SIG-M5 (cell line): ENCODE results near the gene DBR1.

Source experiments
- DNase-seq: peaks from one replicate; lab custom pipeline; 2025; lab: John Stamatoyannopoulos, UW

Gene DBR1

DNA sequence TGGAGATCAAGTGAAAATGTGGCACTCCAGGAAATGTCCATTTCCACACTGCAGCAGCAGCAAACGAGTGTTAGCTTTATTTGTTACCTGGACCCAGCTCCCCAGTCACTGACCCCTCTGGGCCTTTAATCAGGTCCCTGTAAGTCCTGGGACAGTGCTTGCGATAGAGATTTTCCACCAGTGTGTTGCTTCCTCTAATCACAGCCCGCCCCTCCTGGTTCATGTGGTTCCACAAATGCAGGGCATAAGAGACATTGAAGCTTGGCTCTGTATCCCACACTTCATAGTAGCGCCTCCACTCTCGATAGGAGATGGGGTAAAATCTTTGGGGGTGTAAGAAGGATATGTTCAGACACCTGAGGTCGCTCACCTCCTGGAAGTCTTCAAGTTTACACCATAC, 50.5 kb downstream of the DBR1 start:
- no peak for DNase-seq

DNA sequence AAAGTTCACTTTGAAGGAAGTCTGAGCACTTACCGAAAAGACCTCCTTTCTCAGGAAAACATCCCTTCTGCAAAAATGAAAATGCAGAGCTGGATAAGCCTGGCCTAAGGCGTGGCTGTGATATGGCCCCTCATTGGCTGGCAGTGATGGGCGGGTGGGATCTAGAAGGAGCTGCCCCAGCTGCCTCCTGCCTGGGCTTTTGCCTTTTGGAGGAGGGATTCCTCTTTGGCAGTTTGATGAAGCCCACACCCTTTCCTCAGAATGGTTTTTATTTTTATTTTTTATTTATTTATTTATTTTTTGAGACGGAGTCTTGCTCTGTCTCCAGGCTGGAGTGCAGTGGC, 55.3 kb downstream of the DBR1 start:
- no peak for DNase-seq

DNA sequence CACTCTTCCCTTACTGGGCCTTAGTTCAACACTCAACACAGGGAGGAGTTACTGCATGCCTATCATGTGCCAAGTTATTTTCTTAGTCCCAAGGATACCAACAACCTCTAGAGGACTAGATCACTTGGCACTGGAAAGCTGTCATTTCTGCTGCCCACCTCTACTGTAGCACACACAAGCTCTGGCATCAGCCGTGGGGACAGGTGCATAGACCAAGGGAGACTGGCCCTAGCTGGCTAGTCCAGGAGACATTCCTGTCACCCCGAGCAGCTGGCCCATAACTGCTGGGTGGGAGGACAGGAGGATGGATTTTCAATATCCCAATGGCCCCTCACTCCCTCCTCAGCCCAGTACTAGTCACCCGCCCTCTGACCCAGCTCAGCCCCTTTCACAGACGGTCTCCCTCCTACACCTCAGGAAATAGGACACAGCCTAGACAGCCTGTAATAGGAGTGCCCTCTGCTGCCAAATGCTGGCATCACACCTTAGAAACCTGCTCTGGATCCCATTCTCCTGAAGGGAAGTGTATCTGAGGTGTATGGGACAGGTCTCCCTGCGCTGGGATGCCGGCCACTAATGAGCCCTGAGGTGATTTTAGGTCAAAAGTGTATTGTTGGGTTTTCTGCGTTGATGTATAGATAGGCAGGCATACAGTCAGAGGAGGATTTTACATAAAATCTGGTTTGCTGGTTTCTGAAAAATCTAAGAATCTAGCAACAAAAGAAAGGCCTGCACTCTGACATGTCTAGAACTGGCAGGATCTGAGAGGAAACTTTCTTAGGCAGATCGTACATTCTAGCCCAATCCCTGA, 55.9 kb downstream of the DBR1 start:
- DNase-seq, result no peak

DNA sequence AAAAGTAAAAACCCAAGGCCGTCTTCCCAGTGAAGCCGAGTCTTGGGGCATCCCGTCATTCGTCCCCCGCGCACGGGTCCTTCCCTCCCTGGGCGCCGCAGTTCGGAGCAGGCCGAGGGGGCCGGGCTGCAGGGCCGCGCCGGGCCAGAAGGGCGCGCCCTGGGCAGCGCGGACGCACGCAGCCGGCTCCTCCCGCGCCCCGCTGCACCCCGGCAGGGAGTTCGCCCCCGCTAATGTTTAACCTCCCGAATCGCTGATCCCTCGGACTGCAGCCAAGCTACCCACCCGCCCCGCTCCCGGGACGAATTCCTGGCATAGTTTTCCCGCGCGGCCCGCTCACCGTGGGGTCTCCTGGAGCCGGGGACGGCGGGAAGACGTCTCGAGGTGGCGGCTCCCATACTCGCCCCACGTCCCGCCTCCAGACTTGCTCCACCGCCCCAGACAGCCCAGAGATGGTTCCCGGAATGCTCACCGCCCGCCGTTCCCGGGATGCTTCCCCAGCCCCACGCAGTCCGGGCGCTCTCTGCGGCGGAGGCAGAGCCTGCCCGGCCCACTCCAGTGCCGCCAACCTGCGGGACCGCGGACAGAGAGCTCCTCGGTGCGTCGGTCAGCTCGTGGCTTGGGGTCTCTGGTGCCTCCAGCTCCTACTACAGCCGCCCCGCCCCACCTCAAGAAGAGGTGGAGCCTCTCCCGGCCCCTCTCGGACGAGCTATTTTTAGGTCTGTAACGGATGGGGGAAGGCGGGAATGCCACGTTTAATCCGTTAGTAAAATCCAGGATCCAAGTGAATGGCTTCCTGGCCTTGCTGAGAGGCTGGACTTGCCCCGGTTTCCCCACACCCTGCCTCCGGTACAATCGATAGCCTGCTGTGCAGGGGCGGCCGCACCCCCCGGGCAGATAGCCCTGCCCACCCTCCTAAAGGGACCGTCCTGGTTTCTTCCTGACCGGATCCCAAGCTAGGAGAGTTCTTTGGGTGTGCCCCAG, 59.4 kb downstream of the DBR1 start, which contains the start of gene DZIP1L:
Gene DZIP1L (minus strand): TSS at position 621 of the 984 bp plus-strand sequence. CDS start 11,637 bp downstream, outside the sequence.
- no peak for DNase-seq

DNA sequence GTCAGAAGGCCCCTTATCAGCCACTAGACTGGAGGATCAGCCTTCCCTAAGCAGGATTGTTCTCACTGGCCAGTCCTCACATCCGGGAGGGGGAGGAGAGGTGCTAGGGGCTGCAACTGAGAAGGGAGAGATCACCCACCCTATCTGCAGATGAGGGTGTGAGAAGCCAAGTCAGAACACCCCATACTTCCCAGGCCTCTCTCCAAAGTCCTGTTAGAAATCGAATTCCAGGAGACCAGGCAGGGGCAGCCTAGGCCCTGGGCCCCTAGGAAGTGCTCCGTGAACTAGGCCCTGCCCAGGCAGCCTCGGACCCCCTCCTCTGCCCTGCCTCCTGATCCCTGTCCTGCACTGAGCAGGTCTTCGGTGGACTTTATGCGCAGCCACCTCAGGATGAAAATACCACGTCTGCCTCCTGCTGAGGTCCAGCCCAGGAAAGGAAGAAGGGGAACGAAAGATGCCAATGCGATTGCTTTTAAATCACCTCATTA, 60.2 kb downstream of the DBR1 start:
- DNase-seq, result no peak

DNA sequence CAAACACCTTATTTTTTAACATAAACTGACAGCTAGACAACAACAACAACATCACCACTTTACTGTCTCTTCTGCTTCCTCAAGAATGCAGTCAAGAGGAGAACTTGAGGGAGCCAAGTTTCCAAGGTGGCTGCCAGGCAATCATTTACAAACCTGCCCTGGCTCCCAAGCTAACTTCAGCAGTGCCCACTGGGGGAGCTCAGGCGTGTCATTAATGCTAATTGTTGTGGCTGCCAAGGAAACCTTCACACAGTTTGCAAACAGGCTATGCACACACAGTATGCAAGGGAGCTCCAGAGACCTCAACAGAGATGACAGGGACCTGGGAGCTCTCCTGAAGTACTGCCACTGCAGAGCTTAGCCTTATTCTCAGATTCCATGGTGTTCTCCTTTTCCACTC, 61.4 kb downstream of the DBR1 start:
- no peak for DNase-seq

DNA sequence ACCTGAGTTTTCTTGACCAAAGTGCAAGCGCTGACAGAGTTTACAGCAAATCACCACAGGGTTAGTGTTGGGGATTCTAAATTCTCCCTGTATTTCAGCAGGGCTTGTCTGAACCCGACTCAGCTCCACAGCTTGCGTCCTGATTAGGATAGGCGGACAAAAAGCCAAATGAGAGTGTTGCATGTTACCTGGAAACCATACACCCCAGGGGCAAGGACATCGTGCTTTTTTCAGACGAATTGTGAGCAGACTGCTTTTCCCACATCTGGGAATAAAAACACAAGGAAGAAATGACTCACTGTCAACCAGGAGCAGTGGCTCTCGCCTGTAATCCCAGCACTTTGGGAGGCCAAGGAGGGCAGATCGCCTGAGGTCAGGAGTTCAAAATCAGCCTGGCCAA, 62.4 kb downstream of the DBR1 start:
- DNase-seq, result no peak
